ENCODE results near the gene SMYD3.
A peak's percentile ranks its signal among the peaks of the same experiment; 100 is the strongest.

The SMYD3 gene

DNA sequence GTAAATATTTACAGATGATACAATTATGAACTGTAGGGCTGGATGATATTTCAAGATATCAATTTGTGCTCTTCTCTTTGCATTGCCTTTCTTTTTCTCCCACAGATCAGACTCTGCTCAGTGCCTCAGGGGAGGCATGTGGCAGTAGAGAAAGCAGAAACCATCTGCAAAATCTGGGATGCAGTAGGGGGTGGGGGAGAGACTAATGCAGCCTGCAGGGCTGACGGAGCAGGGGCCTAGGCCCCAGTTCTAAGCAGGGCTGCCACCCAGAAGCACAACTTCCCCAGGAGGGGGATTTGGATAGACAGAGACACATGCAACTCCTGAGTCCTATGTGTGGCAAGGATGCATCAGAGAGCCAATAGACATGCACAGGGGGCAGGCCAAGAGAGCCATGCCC lies 511.6 kb downstream of the SMYD3 start:
- no peaks in the 10 kb centered on the region for H3K79me2 ChIP-seq (ENCODE audit: control insufficient read depth, insufficient read depth, low read length, unreplicated experiment)

DNA sequence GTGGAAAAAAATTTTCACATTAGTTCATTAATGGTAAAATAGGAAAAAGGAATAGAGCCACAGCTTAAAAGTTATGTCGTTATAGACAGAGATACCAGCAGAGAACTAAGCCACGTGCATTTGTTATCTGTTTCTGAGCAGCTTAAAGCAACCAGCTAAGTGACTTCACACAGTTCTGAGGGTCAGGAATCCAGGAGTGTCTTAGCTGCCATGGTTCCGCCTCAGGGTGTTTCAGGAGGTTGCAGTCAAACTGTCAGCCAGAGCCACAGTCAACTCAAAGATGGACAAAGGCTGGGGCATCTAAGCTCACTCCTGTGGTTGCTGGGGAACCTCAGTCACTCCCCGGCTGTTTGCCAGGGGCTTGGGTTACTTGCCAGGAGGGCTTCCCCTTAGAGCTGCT lies 515.8 kb downstream of the SMYD3 start:
- H3K4me3 ChIP-seq (ENCODE audit: low read depth, low read length) = no peak overlapping the region
- H3K27ac ChIP-seq (ENCODE audit: low read depth, low read length) = no peak overlapping the region
- peaks cover 14% of the 10 kb centered on the region for H3K4me1 ChIP-seq (ENCODE audit: control insufficient read depth, insufficient read depth, low read length, unreplicated experiment)
- H3K79me2 ChIP-seq (ENCODE audit: control insufficient read depth, insufficient read depth, low read length, unreplicated experiment) = no peaks in the 10 kb centered on the region
- no peaks in the 10 kb centered on the region for H3K27me3 ChIP-seq (ENCODE audit: insufficient read depth, low read length)
- H2AFZ ChIP-seq (ENCODE audit: low read length, unreplicated experiment) = no peak overlapping the region
- H3K36me3 ChIP-seq (ENCODE audit: insufficient read depth, low read length) = no peaks in the 10 kb centered on the region

More for the DNA sequence above, 511.6 kb downstream of the SMYD3 start:
- no peak overlapping the region for H3K4me3 ChIP-seq (ENCODE audit: low read depth, low read length)
- H3K36me3 ChIP-seq (ENCODE audit: insufficient read depth, low read length) = no peaks in the 10 kb centered on the region
- no peaks in the 10 kb centered on the region for H3K27me3 ChIP-seq (ENCODE audit: insufficient read depth, low read length)
- no peak overlapping the region for H3K27ac ChIP-seq (ENCODE audit: low read depth, low read length)
- peaks cover 9% of the 10 kb centered on the region for H3K4me1 ChIP-seq (ENCODE audit: control insufficient read depth, insufficient read depth, low read length, unreplicated experiment)
- no peak overlapping the region for H2AFZ ChIP-seq (ENCODE audit: low read length, unreplicated experiment)

DNA sequence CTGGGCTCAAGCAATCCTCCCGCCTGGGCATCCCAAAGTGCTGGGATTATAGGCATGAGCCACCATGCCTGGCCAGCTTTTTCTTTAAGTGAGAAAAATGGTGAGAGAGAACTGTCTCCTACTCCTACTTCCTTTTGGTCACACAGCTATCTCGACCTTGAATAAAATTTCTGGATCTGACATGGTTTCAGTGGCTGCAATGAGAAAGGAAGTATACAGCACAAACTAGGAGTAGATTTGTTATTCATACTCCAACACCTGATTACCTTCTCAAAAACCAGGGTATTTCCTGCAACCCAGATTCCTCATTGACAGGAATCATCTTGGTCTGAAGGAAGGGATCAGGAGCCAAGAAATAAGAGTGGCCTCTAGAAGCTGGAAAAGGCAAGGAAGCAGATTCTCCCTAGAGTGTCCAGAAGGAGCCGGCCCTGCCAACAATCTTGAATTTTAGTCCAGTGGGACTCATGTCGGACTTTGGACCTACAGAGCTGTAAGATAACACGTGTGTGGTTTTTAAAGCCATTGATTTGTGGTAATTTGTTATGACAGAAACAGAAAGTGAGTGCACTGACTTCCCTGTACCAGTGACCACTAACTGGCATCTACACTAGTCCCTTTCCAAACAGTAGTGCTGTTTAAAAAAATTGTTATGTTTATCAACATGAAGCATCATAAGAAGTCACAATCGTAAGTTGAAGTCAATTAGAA lies 516.6 kb downstream of the SMYD3 start:
- H3K27me3 ChIP-seq (ENCODE audit: insufficient read depth, low read length) = no peaks in the 10 kb centered on the region
- H3K4me1 ChIP-seq (ENCODE audit: control insufficient read depth, insufficient read depth, low read length, unreplicated experiment) = peaks cover 21% of the 10 kb centered on the region

DNA sequence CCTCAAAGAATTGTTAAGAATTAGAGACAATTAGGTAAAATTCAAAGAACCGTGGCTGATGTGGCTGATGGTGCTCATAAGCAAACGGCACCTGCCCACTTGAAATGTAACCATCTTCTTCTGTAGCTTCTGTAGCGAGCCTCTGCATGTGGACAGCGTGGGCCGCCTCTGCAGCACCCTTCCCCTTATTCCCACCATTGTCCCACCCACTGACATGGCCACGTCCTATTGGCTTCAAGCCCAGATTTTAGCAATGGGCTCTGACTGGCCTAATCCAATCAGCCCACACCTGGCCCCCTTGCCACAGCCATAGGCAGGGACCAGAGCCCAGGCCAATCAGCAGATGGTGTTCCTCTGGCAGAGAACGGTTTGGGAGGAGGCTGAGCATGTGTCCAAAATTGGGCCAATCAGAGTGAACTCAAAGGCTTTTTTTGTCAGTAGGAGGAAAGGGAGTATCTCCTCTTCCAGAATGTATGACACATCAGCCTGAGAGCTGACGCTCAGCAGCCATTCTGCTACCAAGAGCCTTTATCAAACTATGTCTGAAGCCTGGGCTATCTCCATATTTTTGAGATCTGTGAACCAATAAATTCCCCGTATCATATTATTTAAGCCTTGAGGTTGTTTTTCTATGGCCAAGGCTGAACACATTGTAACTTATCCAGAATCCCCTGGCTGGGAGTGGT lies 518.5 kb downstream of the SMYD3 start:
- H2AFZ ChIP-seq (ENCODE audit: low read length, unreplicated experiment) = no peak overlapping the region
- no peak overlapping the region for H3K4me3 ChIP-seq (ENCODE audit: low read depth, low read length)
- H3K27ac ChIP-seq (ENCODE audit: low read depth, low read length) = no peak overlapping the region
- no peaks in the 10 kb centered on the region for H3K27me3 ChIP-seq (ENCODE audit: insufficient read depth, low read length)
- peaks cover 21% of the 10 kb centered on the region for H3K4me1 ChIP-seq (ENCODE audit: control insufficient read depth, insufficient read depth, low read length, unreplicated experiment)
- H3K36me3 ChIP-seq (ENCODE audit: insufficient read depth, low read length) = no peaks in the 10 kb centered on the region
- H3K79me2 ChIP-seq (ENCODE audit: control insufficient read depth, insufficient read depth, low read length, unreplicated experiment) = no peaks in the 10 kb centered on the region

More for the DNA sequence above, 516.6 kb downstream of the SMYD3 start:
- Histone ChIP-seq H3K27ac (ENCODE audit: low read depth, low read length) (no peak overlapping the region), H3K36me3 (ENCODE audit: insufficient read depth, low read length) (no peaks in the 10 kb centered on the region), H3K79me2 (ENCODE audit: control insufficient read depth, insufficient read depth, low read length, unreplicated experiment) (no peaks in the 10 kb centered on the region), H3K4me3 (ENCODE audit: low read depth, low read length) (no peak overlapping the region), H2AFZ (ENCODE audit: low read length, unreplicated experiment) (no peak overlapping the region)

DNA sequence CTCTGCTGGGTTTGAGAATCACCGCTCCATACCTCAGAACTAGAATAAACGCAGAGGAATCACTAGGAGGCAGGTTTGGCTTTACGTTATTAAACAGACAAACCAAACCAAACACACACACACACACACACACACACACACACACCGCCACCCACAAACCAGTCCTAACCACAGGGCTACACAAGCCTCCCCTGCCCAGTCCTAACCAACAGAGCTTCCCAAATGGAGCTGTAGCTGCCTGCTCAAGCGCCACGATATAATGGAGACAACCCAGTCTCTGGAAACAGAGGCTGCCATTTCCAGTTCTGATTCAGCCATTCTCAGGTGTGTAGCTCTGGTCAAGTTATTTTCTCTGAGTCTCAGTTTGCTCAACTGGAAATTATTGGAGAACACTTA lies 519.1 kb downstream of the SMYD3 start:
- H3K4me3 ChIP-seq (ENCODE audit: low read depth, low read length) = no peak overlapping the region
- H2AFZ ChIP-seq (ENCODE audit: low read length, unreplicated experiment) = no peak overlapping the region
- H3K27me3 ChIP-seq (ENCODE audit: insufficient read depth, low read length) = no peaks in the 10 kb centered on the region
- H3K79me2 ChIP-seq (ENCODE audit: control insufficient read depth, insufficient read depth, low read length, unreplicated experiment) = no peaks in the 10 kb centered on the region
- H3K36me3 ChIP-seq (ENCODE audit: insufficient read depth, low read length) = no peaks in the 10 kb centered on the region
- peaks cover 21% of the 10 kb centered on the region for H3K4me1 ChIP-seq (ENCODE audit: control insufficient read depth, insufficient read depth, low read length, unreplicated experiment)
- no peak overlapping the region for H3K27ac ChIP-seq (ENCODE audit: low read depth, low read length)

DNA sequence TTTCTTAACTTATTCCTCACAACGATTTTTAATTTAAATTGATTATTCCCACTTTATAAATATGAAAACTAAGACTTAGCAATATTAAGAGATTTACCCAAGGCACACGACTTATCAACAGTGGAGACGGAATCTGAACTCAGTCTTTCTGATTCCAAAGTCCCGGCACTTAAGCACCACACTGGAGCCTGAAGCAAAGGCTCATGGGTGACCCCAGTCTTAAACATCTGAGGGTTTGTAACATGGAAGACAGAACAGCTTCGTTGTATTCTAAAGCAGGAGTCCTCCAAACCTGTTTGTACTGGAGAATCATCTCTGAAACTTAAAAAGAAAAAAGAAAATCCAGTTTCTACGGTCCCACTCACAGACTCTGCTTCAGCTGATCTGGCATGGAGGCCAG lies 519.5 kb downstream of the SMYD3 start:
- Histone ChIP-seq H3K36me3 (ENCODE audit: insufficient read depth, low read length) (no peaks in the 10 kb centered on the region), H3K79me2 (ENCODE audit: control insufficient read depth, insufficient read depth, low read length, unreplicated experiment) (no peaks in the 10 kb centered on the region), H3K27me3 (ENCODE audit: insufficient read depth, low read length) (no peaks in the 10 kb centered on the region), H3K4me1 (ENCODE audit: control insufficient read depth, insufficient read depth, low read length, unreplicated experiment) (peaks cover 21% of the 10 kb centered on the region), H2AFZ (ENCODE audit: low read length, unreplicated experiment) (no peak overlapping the region), H3K27ac (ENCODE audit: low read depth, low read length) (no peak overlapping the region), H3K4me3 (ENCODE audit: low read depth, low read length) (no peak overlapping the region)

DNA sequence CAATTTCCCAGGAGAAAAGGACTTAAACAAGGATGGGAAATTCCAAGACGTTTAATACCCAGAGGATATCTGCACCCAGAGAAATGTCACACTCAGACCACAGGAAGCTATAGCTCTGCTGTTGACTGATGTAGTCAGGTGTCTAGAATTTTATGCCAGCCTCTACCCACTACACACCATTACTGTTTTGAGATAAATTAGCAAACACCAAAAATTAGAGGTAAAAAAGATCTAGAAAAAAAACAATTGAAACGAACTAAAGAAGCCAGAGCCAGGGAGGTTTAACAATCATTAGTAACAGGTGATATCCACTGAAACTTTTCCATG lies 519.9 kb downstream of the SMYD3 start:
- H3K4me3 ChIP-seq (ENCODE audit: low read depth, low read length) = peak overlapping the region; percentile 35; the same call in 1 of the 2 replicates
- no peak overlapping the region for H2AFZ ChIP-seq (ENCODE audit: low read length, unreplicated experiment)
- peak overlapping the region; percentile 23; the same call in 1 of the 2 replicates for H3K27ac ChIP-seq (ENCODE audit: low read depth, low read length)
- H3K27me3 ChIP-seq (ENCODE audit: insufficient read depth, low read length) = no peaks in the 10 kb centered on the region
- H3K79me2 ChIP-seq (ENCODE audit: control insufficient read depth, insufficient read depth, low read length, unreplicated experiment) = no peaks in the 10 kb centered on the region
- no peaks in the 10 kb centered on the region for H3K36me3 ChIP-seq (ENCODE audit: insufficient read depth, low read length)
- H3K4me1 ChIP-seq (ENCODE audit: control insufficient read depth, insufficient read depth, low read length, unreplicated experiment) = peaks cover 21% of the 10 kb centered on the region

DNA sequence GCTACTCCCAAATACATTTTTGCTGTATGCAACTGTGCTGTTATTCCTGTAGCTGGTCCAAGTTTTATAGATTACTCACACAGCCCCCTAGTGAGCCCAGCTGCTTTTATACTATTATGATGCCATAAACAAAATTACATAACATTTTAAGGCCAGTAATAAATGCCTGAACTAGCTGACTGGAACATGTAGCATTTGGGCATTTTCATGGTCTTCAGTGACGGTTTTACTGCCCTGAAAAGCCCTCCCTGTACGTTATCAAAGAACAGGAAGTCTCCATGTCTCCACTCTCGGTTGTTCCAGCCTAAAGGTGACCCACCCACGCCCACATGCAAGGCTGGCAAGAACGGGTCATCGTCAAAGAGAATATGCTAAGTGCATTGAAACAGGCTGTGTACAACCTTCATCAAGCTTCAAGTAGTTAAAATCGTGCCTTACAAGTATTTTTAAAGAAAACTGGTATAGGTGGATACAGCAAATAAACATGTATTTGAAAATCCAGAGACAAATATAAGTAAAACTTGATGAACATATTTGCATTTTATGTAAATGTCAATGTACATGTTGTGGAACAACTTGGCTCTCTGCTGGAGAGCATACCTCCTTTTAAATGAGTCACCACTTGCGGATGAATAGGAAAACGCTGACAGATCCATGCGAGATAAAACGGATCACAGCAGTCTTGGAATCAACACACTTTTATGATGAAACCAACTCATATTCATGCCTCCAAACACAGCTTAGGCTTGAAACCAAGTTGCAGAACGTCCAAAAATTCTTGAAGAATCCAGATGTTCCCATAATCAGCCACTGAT lies 520.5 kb downstream of the SMYD3 start:
- Histone ChIP-seq H3K79me2 (ENCODE audit: control insufficient read depth, insufficient read depth, low read length, unreplicated experiment) (no peaks in the 10 kb centered on the region), H3K27me3 (ENCODE audit: insufficient read depth, low read length) (no peaks in the 10 kb centered on the region), H3K27ac (ENCODE audit: low read depth, low read length) (peak overlapping the region; percentile 23; the same call in 1 of the 2 replicates)

DNA sequence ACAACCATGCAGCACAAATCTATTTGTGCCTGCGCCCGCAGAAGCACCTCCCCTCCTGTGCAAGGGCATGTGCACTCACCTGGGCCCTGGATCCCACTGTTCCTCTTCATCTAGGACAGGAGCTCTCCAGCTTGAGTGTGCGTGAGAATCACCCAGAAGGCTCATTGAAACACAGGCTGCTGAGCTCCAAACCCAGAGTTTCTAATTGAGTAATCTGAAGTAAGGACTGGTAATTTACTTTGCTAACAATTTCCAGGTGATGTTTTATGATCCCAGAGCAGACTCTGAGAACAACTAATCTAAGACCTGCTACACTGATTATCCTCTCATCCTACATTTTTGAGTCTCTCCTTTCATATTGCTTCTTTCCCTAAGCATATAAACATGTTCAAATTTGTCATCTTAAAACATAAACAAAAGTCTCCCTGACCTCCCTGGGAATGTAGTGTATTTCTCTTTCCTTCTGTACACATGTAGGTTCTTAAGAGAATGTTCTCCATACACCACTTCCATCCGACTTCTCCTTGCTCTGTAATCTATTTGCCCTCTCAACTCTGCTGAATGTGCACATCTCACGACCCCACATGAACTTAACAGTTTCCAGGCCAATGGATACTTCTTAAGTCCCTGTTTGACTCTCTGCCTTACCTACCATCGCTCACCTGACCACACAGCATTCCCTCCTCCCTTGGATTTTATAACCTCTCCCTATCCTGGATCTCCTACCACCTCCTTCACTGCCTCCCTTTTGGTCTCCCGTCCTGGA lies 522.5 kb downstream of the SMYD3 start:
- peaks cover 21% of the 10 kb centered on the region for H3K4me1 ChIP-seq (ENCODE audit: control insufficient read depth, insufficient read depth, low read length, unreplicated experiment)
- no peaks in the 10 kb centered on the region for H3K27me3 ChIP-seq (ENCODE audit: insufficient read depth, low read length)
- H3K4me3 ChIP-seq (ENCODE audit: low read depth, low read length) = no peak overlapping the region
- H3K27ac ChIP-seq (ENCODE audit: low read depth, low read length) = no peak overlapping the region
- H3K79me2 ChIP-seq (ENCODE audit: control insufficient read depth, insufficient read depth, low read length, unreplicated experiment) = no peaks in the 10 kb centered on the region
- H2AFZ ChIP-seq (ENCODE audit: low read length, unreplicated experiment) = no peak overlapping the region
- H3K36me3 ChIP-seq (ENCODE audit: insufficient read depth, low read length) = no peaks in the 10 kb centered on the region

More for the DNA sequence above, 520.5 kb downstream of the SMYD3 start:
- peak overlapping the region; percentile 35 for H3K4me3 ChIP-seq (ENCODE audit: low read depth, low read length)
- H2AFZ ChIP-seq (ENCODE audit: low read length, unreplicated experiment) = no peak overlapping the region
- H3K4me1 ChIP-seq (ENCODE audit: control insufficient read depth, insufficient read depth, low read length, unreplicated experiment) = peaks cover 21% of the 10 kb centered on the region
- H3K36me3 ChIP-seq (ENCODE audit: insufficient read depth, low read length) = no peaks in the 10 kb centered on the region

DNA sequence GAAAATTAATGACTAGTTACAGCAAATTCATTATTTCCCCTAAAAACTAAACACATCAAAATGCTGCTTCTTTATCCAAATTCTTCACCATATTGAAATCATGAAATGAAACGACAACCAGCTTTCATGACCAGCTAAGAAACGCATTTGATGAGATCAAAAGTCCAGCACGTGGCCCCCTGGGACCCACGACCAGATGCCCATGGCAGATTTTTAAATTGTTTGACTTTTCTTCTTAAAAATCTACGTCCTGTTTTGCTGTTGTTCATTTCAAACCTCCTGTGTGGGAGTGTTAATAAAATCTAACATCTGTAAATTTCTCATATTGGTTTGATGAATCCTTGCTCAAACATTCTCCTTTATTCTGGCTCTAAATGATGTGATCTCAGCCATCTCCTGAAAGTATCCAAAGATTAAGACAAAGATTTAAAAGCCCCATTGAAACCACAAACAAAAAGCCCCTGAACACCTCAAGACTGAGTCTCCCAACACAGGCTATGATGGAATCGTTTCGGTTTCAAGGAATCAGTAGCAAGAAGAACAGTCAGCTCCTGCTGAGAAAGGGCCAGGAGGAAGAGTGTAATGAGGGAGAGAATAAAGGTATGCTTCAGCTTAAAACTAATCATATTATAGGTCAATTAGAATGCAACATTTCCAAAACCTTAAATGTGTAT lies 523.6 kb downstream of the SMYD3 start:
- Histone ChIP-seq H3K27ac (ENCODE audit: low read depth, low read length) (no peak overlapping the region), H3K4me1 (ENCODE audit: control insufficient read depth, insufficient read depth, low read length, unreplicated experiment) (peaks cover 21% of the 10 kb centered on the region), H3K4me3 (ENCODE audit: low read depth, low read length) (no peak overlapping the region), H3K36me3 (ENCODE audit: insufficient read depth, low read length) (no peaks in the 10 kb centered on the region), H3K79me2 (ENCODE audit: control insufficient read depth, insufficient read depth, low read length, unreplicated experiment) (no peaks in the 10 kb centered on the region), H3K27me3 (ENCODE audit: insufficient read depth, low read length) (no peaks in the 10 kb centered on the region), H2AFZ (ENCODE audit: low read length, unreplicated experiment) (no peak overlapping the region)
